H1 (cell line): ENCODE data around the gene FGF5. TPM values are rescaled to one million over a fixed set of nuclear protein-coding genes. Genes with fewer than 3 reads are reported as not detected.

Experiments
- CTCF ChIA-PET: fragments of 300-600 bp; sonication (Branson Sonifier 250); formaldehyde crosslinking; loops from one replicate; lab custom pipeline; 2021; ENCODE audit not compliant: partially characterized antibody; lab: Charles Lee
- POLR2A ChIA-PET: fragments of 300-600 bp; sonication (Branson Sonifier 250); formaldehyde crosslinking; loops from one replicate; lab custom pipeline; 2021; ENCODE audit warnings: inconsistent platforms; ENCODE audit not compliant: partially characterized antibody; lab: Charles Lee
- DNase-seq, 2 experiments: peaks; one replicate each; pipeline versions ENCODE4 v3.0.0 to v3.0.0-alpha.2; 2010 to 2022; ENCODE audit warnings: low spot score in 2 of 2, low read depth in 1 of 2, mixed read lengths in 1 of 2
- FAIRE-seq: peaks from 2 replicates; lab custom pipeline; 2011; peaks lifted over from hg19 to GRCh38; lab: Jason Lieb, UNC
- H2AFZ ChIP-seq: 2 replicates; pipeline ENCODE4 v1.8.1; 2012; ENCODE audit warnings: low read length, inconsistent platforms
- H2AK5ac ChIP-seq: 2 replicates; pipeline ENCODE4 v1.6.1; 2013; ENCODE audit warnings: low read depth, low read length
- H2BK120ac ChIP-seq: replicated peaks from 2 replicates; pipeline ENCODE3; 2013; ENCODE audit warnings: low read depth, low read length, inconsistent platforms
- H2BK12ac ChIP-seq: 2 replicates; pipeline ENCODE4 v1.6.1; 2013; ENCODE audit warnings: low read depth, low read length
- H2BK15ac ChIP-seq: 2 replicates; pipeline ENCODE4 v1.6.1; 2013; ENCODE audit warnings: low read length
- H2BK20ac ChIP-seq: 2 replicates; pipeline ENCODE4 v1.6.1; 2013; ENCODE audit warnings: low read length
- H2BK5ac ChIP-seq: 2 replicates; pipeline ENCODE4 v1.6.1; 2013; ENCODE audit warnings: low read depth, low read length
- H3K14ac ChIP-seq: 2 replicates; pipeline ENCODE4 v1.6.1; 2013; ENCODE audit warnings: inconsistent platforms; ENCODE audit not compliant: insufficient read length
- H3K18ac ChIP-seq: 2 replicates; pipeline ENCODE4 v1.6.1; 2013; ENCODE audit warnings: low read length; ENCODE audit errors: extremely low read depth
- H3K23ac ChIP-seq: 2 replicates; pipeline ENCODE4 v1.6.1; 2013; ENCODE audit warnings: inconsistent platforms; ENCODE audit not compliant: insufficient read length
- H3K23me2 ChIP-seq: 2 replicates; pipeline ENCODE4 v1.6.1; 2013; ENCODE audit warnings: low read depth, low read length
- H3K27ac ChIP-seq: 2 replicates; pipeline ENCODE4 v1.6.1; 2011; ENCODE audit warnings: low read depth, low read length, inconsistent platforms
- H3K27me3 ChIP-seq, 4 experiments: replicated peaks in 1 of 4; 1 replicate in 1 of 4; 2 replicates in 3 of 4; pipeline versions ENCODE4 v1.6.1 to v1.8.1; 2011 to 2013; ENCODE audit warnings: low read length in 3 of 4, mild to moderate bottlenecking in 3 of 4, inconsistent platforms in 2 of 4, mixed read lengths in 2 of 4, moderate library complexity in 1 of 4; ENCODE audit not compliant: control insufficient read depth in 3 of 4, insufficient read depth in 3 of 4; ENCODE audit errors: extremely low read depth in 1 of 4
- H3K36me3 ChIP-seq, 4 experiments: 2 replicates each; pipeline versions ENCODE4 v1.6.1 to v1.8.1; 2011 to 2013; ENCODE audit warnings: mild to moderate bottlenecking in 4 of 4, low read length in 3 of 4, moderate library complexity in 2 of 4, control low read depth in 1 of 4, inconsistent platforms in 1 of 4; ENCODE audit not compliant: insufficient read depth in 4 of 4, control insufficient read depth in 2 of 4
- H3K4ac ChIP-seq: replicated peaks from 2 replicates; pipeline ENCODE3; 2013; ENCODE audit warnings: low read length, low read depth, mixed read lengths, inconsistent platforms; ENCODE audit not compliant: insufficient read length
- H3K4me1 ChIP-seq, 4 experiments: replicated peaks in 1 of 4; 1 replicate in 1 of 4; 2 replicates in 3 of 4; pipeline versions ENCODE4 v1.6.1 to v1.8.1; 2011 to 2013; ENCODE audit warnings: low read length in 3 of 4, inconsistent platforms in 2 of 4, mixed read lengths in 1 of 4; ENCODE audit not compliant: insufficient read depth in 4 of 4, control insufficient read depth in 3 of 4
- H3K4me2 ChIP-seq, 2 experiments: 2 replicates each; pipeline versions ENCODE4 v1.6.1 to v1.8.1; 2011 to 2013; ENCODE audit warnings: low read depth in 2 of 2, low read length in 2 of 2, control low read depth in 1 of 2, inconsistent platforms in 1 of 2, mild to moderate bottlenecking in 1 of 2; ENCODE audit not compliant: insufficient read depth in 1 of 2
- H3K4me3 ChIP-seq, 4 experiments: fragments of 200-600, 300-600 bp in 1 of 4; sonication (generic), shearing (Covaris generic), sonication (Bioruptor Twin) in 1 of 4; 2 replicates each; pipeline versions ENCODE4 v1.5.1 to v1.8.1; 2011 to 2016; ENCODE audit warnings: low read length in 4 of 4, low read depth in 3 of 4, control low read depth in 2 of 4, inconsistent platforms in 2 of 4, mild to moderate bottlenecking in 2 of 4, mixed read lengths in 1 of 4, moderate library complexity in 1 of 4; ENCODE audit not compliant: insufficient read depth in 2 of 4; ENCODE audit errors: extremely low read depth in 1 of 4
- H3K56ac ChIP-seq: replicated peaks from 2 replicates; pipeline ENCODE3; 2013; ENCODE audit warnings: low read depth, mild to moderate bottlenecking, mixed read lengths, low read length, inconsistent platforms; ENCODE audit not compliant: insufficient read length
- H3K79me1 ChIP-seq: 2 replicates; pipeline ENCODE4 v1.6.1; 2013; ENCODE audit warnings: low read depth, low read length, control low read depth
- H3K79me2 ChIP-seq, 2 experiments: 2 replicates each; pipeline versions ENCODE4 v1.6.1 to v1.8.1; 2012 to 2013; ENCODE audit warnings: low read length in 2 of 2, mild to moderate bottlenecking in 2 of 2, inconsistent platforms in 1 of 2; ENCODE audit not compliant: insufficient read depth in 2 of 2, control insufficient read depth in 1 of 2
- H3K9ac ChIP-seq, 4 experiments: replicated peaks in 1 of 4; 1 replicate in 1 of 4; 2 replicates in 3 of 4; pipeline versions ENCODE4 v1.6.1 to v1.8.1; 2011 to 2013; ENCODE audit warnings: low read depth in 3 of 4, low read length in 3 of 4, control low read depth in 2 of 4, mild to moderate bottlenecking in 2 of 4, moderate library complexity in 2 of 4, inconsistent platforms in 1 of 4; ENCODE audit errors: extremely low read depth in 1 of 4
- H3K9me3 ChIP-seq, 2 experiments: 2 replicates each; pipeline versions ENCODE4 v1.6.1 to v1.8.1; 2012 to 2013; ENCODE audit warnings: mild to moderate bottlenecking in 2 of 2, moderate library complexity in 2 of 2, control low read depth in 1 of 2, inconsistent platforms in 1 of 2, low read depth in 1 of 2, low read length in 1 of 2, mixed read lengths in 1 of 2; ENCODE audit not compliant: insufficient read depth in 2 of 2
- H4K20me1 ChIP-seq, 2 experiments: replicated peaks in 1 of 2; 2 replicates each; pipeline versions ENCODE3 to v1.8.1; 2011 to 2013; ENCODE audit warnings: inconsistent platforms in 2 of 2, low read length in 2 of 2, mild to moderate bottlenecking in 1 of 2; ENCODE audit not compliant: insufficient read depth in 2 of 2, control insufficient read depth in 1 of 2
- H4K5ac ChIP-seq: 2 replicates; pipeline ENCODE4 v1.6.1; 2013; ENCODE audit warnings: low read length, low read depth, mixed read lengths, inconsistent platforms; ENCODE audit not compliant: insufficient read length
- H4K8ac ChIP-seq: 2 replicates; pipeline ENCODE4 v1.8.0; 2013; ENCODE audit warnings: mild to moderate bottlenecking, moderate library complexity, low read length, inconsistent platforms; ENCODE audit not compliant: insufficient read depth; ENCODE audit errors: extremely low read depth
- H4K91ac ChIP-seq: replicated peaks from 2 replicates; pipeline ENCODE3; 2013; ENCODE audit warnings: low read length, mixed read lengths, inconsistent platforms; ENCODE audit not compliant: insufficient read length
- KDM5A ChIP-seq: fragments of 200-600 bp; IDR thresholded peaks from 2 replicates; pipeline ENCODE4 v1.7.1; 2012; ENCODE audit warnings: mild to moderate bottlenecking, low read length, inconsistent platforms, mixed read lengths
- WGBS, 2 experiments: shearing (Covaris generic) in 1 of 2; methylation state at CpG; one replicate each; pipeline versions ENCODE4 v1.1.6 to v1.1.7; 2013 to 2015; ENCODE audit warnings: low lambda C conversion rate in 2 of 2, mixed read lengths in 2 of 2, inconsistent platforms in 1 of 2, low coverage in 1 of 2, missing lambda C conversion rate in 1 of 2; ENCODE audit not compliant: insufficient replicate concordance in 2 of 2, insufficient coverage in 1 of 2, insufficient read length in 1 of 2; ENCODE audit errors: extremely low coverage in 1 of 2, missing lambda C conversion rate in 1 of 2; 5-methylcytosine and 5-hydroxymethylcytosine counted together
- polyA plus RNA-seq, 7 experiments: library from polyadenylated mRNA; depleted of rRNA in 3 of 7; stranded (reverse) in 5 of 7; unstranded in 2 of 7; fragments of >200 nt in 5 of 7; fragments of 200-250 nt in 2 of 7; gene quantifications; 1 replicate in 5 of 7; 2 replicates in 1 of 7; 4 replicates in 1 of 7; pipeline versions ENCODE4 v1.2.1 to v1.2.3, GENCODE V29; 2011 to 2013; ENCODE audit warnings: missing spikeins in 2 of 7, mixed read lengths in 2 of 7
- total RNA-seq: library from RNA; stranded (reverse); fragmentation: NEBNext Ultra II Directional; extraction: Animal tissue kit (Norgen Biotek cat#: 25700); gene quantifications from 2 replicates; pipeline ENCODE4 v1.2.1, GENCODE V29; 2021

The FGF5 gene
- total and polyA plus RNA-seq, 2 of the 8 experiments (the other 6 are each of a cell fraction or from before 2014, with no cell fraction given), result not detected

GRCh38 chr4:80220711-80221110 lies 45.8 kb upstream of the FGF5 start:
- ChIA-PET POLR2A (interaction anchor here (1.0 kb wide), 1 partner anchor 116 kb away, joined by 3 read pairs; no protein-coding TSS in a partner anchor), CTCF (interaction anchor here (0.5 to 3.6 kb wide), 20 partner anchors 12 to 1268 kb away, joined by 3 to 34 read pairs (median 3); partner anchors contain the start of gene FGF5)
- H4K91ac ChIP-seq, result no peak overlapping the region
- H3K9me3 ChIP-seq, result no peaks in the 10 kb centered on the region
- no peak overlapping the region for H3K4ac ChIP-seq
- 0 out of 7 replicates have a peak, but pooled peaks cover 0 to 4% (median 0%) of the 10 kb centered on the region in 4 experiments for H3K27me3 ChIP-seq
- H2BK20ac ChIP-seq, result no peak overlapping the region
- H2AK5ac ChIP-seq, result no peak overlapping the region
- H3K14ac ChIP-seq, result no peak overlapping the region
- H3K18ac ChIP-seq, result no peak overlapping the region
- no peak overlapping the region for H2AFZ ChIP-seq
- H3K23ac ChIP-seq, result no peak overlapping the region
- no peak overlapping the region for H2BK15ac ChIP-seq
- no peak overlapping the region for H3K27ac ChIP-seq
- no peak overlapping the region for H3K9ac ChIP-seq
- H4K20me1 ChIP-seq, result no peaks in the 10 kb centered on the region
- no peak overlapping the region for H4K5ac ChIP-seq
- no peak overlapping the region for H4K8ac ChIP-seq
- H3K23me2 ChIP-seq, result no peaks in the 10 kb centered on the region
- no peaks in the 10 kb centered on the region for H3K4me1 ChIP-seq
- no peaks in the 10 kb centered on the region for H3K36me3 ChIP-seq
- H2BK12ac ChIP-seq, result no peak overlapping the region
- FAIRE-seq, result no peak
- 59% methylated on average over 3 of the region's 3 CpGs; no CpG with 5 or more reads in 1 of the 2 experiments for WGBS, 2 experiments
- no peak overlapping the region for H2BK120ac ChIP-seq
- H3K4me3 ChIP-seq, result no peak overlapping the region
- no peaks in the 10 kb centered on the region for H3K79me2 ChIP-seq
- H3K56ac ChIP-seq, result no peak overlapping the region
- TF ChIP-seq KDM5A, result no peak
- TF ChIP-seq, all 59 proteins: peak for 0
- DNase-seq, result no peak
- H3K79me1 ChIP-seq, result no peaks in the 10 kb centered on the region
- no peak overlapping the region for H2BK5ac ChIP-seq
- H3K4me2 ChIP-seq, result no peak overlapping the region
